Liver (tissue), 9 donors: Measurements from ENCODE around the gene ECHDC3. TPM values are rescaled to one million over a fixed set of nuclear protein-coding genes. Genes with fewer than 3 reads are reported as not detected.

Experiments
- DNase-seq: peaks from one replicate; pipeline ENCODE4 v3.0.0-alpha.2; 2017; ENCODE audit warnings: low spot score
- H3K27ac ChIP-seq, 2 donors: one replicate each; pipeline ENCODE4 v1.7.0; 2013; ENCODE audit warnings: inconsistent platforms in 2 of 2, low read length in 2 of 2, control low read depth in 1 of 2, low read depth in 1 of 2, mild to moderate bottlenecking in 1 of 2
- H3K27me3 ChIP-seq, 4 donors: one replicate each; pipeline versions ENCODE4 v1.6.1 to v1.7.0; 2013; ENCODE audit warnings: low read length in 3 of 4, inconsistent platforms in 1 of 4, mild to moderate bottlenecking in 1 of 4, moderate library complexity in 1 of 4; ENCODE audit not compliant: control insufficient read depth in 4 of 4, insufficient read depth in 4 of 4
- H3K36me3 ChIP-seq, 4 donors: one replicate each; pipeline versions ENCODE4 v1.6.1 to v1.7.0; 2013; ENCODE audit warnings: low read length in 3 of 4, mild to moderate bottlenecking in 3 of 4, low read depth in 1 of 4, moderate library complexity in 1 of 4; ENCODE audit not compliant: control insufficient read depth in 4 of 4, insufficient read depth in 3 of 4
- H3K4me1 ChIP-seq, 4 donors: one replicate each; pipeline versions ENCODE4 v1.6.1 to v1.7.0; 2013; ENCODE audit warnings: low read length in 3 of 4, mild to moderate bottlenecking in 3 of 4, moderate library complexity in 1 of 4; ENCODE audit not compliant: control insufficient read depth in 4 of 4, insufficient read depth in 4 of 4
- H3K4me3 ChIP-seq, 3 donors: one replicate each; pipeline versions ENCODE4 v1.6.1 to v1.7.0; 2013; ENCODE audit warnings: low read length in 3 of 3, control low read depth in 1 of 3, low read depth in 1 of 3, mild to moderate bottlenecking in 1 of 3
- H3K9ac ChIP-seq, 2 donors: one replicate each; pipeline ENCODE4 v1.7.0; 2013; ENCODE audit warnings: low read length in 2 of 2, mild to moderate bottlenecking in 2 of 2, moderate library complexity in 2 of 2, control low read depth in 1 of 2, low read depth in 1 of 2
- H3K9me3 ChIP-seq, 4 donors: one replicate each; pipeline versions ENCODE4 v1.6.1 to v1.7.0; 2013; ENCODE audit warnings: low read length in 3 of 4; ENCODE audit not compliant: control insufficient read depth in 4 of 4
- ATF3 ChIP-seq: IDR thresholded peaks from 2 replicates; pipeline ENCODE4 v1.6.1; 2016; ENCODE audit warnings: antibody characterized with exemption
- EGR1 ChIP-seq, 2 donors: IDR thresholded peaks; 2 replicates each; pipeline ENCODE4 v1.6.1; 2016 to 2018; ENCODE audit warnings: antibody characterized with exemption in 2 of 2, low read depth in 2 of 2
- FOXA1 ChIP-seq: IDR thresholded peaks from 2 replicates; pipeline ENCODE4 v1.6.1; 2016; ENCODE audit warnings: antibody characterized with exemption
- FOXA2 ChIP-seq: IDR thresholded peaks from 2 replicates; pipeline ENCODE4 v1.6.1; 2016; ENCODE audit warnings: antibody characterized with exemption
- GABPA ChIP-seq, 2 donors: IDR thresholded peaks in 1 of 2; conservative IDR thresholded peaks in 1 of 2; 2 replicates each; pipeline ENCODE4 v1.6.1; 2016; ENCODE audit warnings: antibody characterized with exemption in 2 of 2, mild to moderate bottlenecking in 1 of 2, moderate library complexity in 1 of 2
- HNF4A ChIP-seq, 2 donors: conservative IDR thresholded peaks; 2 replicates each; pipeline ENCODE4 v1.6.1; 2016; ENCODE audit warnings: antibody characterized with exemption in 2 of 2, mild to moderate bottlenecking in 2 of 2
- HNF4G ChIP-seq: IDR thresholded peaks from 2 replicates; pipeline ENCODE4 v1.6.1; 2016; ENCODE audit warnings: antibody characterized with exemption
- JUND ChIP-seq, 2 donors: IDR thresholded peaks; 2 replicates each; pipeline ENCODE4 v1.6.1; 2016; ENCODE audit warnings: antibody characterized with exemption in 2 of 2
- MAX ChIP-seq: IDR thresholded peaks from 2 replicates; pipeline ENCODE4 v1.6.1; 2016; ENCODE audit warnings: antibody characterized with exemption
- NR2F2 ChIP-seq: IDR thresholded peaks from 2 replicates; pipeline ENCODE4 v1.6.1; 2016; ENCODE audit warnings: antibody characterized with exemption
- RAD21 ChIP-seq, 2 donors: IDR thresholded peaks; 2 replicates each; pipeline ENCODE4 v1.6.1; 2016; ENCODE audit warnings: antibody characterized with exemption in 2 of 2, mild to moderate bottlenecking in 2 of 2
- RXRA ChIP-seq, 2 donors: IDR thresholded peaks; 2 replicates each; pipeline ENCODE4 v1.6.1; 2017 to 2018; ENCODE audit warnings: antibody characterized with exemption in 2 of 2, mild to moderate bottlenecking in 1 of 2
- SP1 ChIP-seq: IDR thresholded peaks from 2 replicates; pipeline ENCODE4 v1.6.1; 2018; ENCODE audit warnings: antibody characterized with exemption, mild to moderate bottlenecking
- TAF1 ChIP-seq: conservative IDR thresholded peaks from 2 replicates; pipeline ENCODE4 v1.6.1; 2016; ENCODE audit warnings: antibody characterized with exemption, mild to moderate bottlenecking
- YY1 ChIP-seq: IDR thresholded peaks from 2 replicates; pipeline ENCODE4 v1.6.1; 2016; ENCODE audit warnings: antibody characterized with exemption, mild to moderate bottlenecking
- ZBTB33 ChIP-seq: IDR thresholded peaks from 2 replicates; pipeline ENCODE4 v1.6.1; 2016; ENCODE audit warnings: antibody characterized with exemption
- WGBS: extraction: QIAGEN DNeasy Blood & Tissue Kit; methylation state at CpG from one replicate; pipeline ENCODE4 v1.1.7; 2013; 5-methylcytosine and 5-hydroxymethylcytosine counted together
- polyA plus RNA-seq, 2 donors: library from polyadenylated mRNA; stranded (reverse) in 1 of 2; unstranded in 1 of 2; fragments of 200-250 nt in 1 of 2; fragments of >200 nt in 1 of 2; fragmentation: Nextera tagmentation in 1 of 2; extraction: Ambion mirVana in 1 of 2; gene quantifications; one replicate each; pipeline versions ENCODE4 v1.2.1 to v1.2.3, GENCODE V29; 2013 to 2015
- total RNA-seq, 2 donors: library from RNA; depleted of rRNA; stranded (reverse); fragments of >200 nt; gene quantifications; one replicate each; pipeline ENCODE4 v1.2.3, GENCODE V29; 2014
- TF ChIP-seq, protein P1 (sequence below): fragments of 150-350 bp; IDR thresholded peaks from 2 replicates; pipeline ENCODE4 v1.5.1; 2017; ENCODE audit warnings: improper control_type of control experiment, low read depth, low read length; ENCODE audit not compliant: missing input control
- TF ChIP-seq, protein P2 (sequence below): IDR thresholded peaks from 2 replicates; pipeline ENCODE4 v1.6.1; 2016; ENCODE audit warnings: antibody characterized with exemption, mild to moderate bottlenecking
- donor health status: healthy.
- donor health status: healthy.
- donor health status: healthy.
- donor health status: healthy.
- donor health status: healthy.

ECHDC3 gene
- total and polyA plus RNA-seq, 4 donors: 6.1 to 144 (median 97.3) TPM

DNA sequence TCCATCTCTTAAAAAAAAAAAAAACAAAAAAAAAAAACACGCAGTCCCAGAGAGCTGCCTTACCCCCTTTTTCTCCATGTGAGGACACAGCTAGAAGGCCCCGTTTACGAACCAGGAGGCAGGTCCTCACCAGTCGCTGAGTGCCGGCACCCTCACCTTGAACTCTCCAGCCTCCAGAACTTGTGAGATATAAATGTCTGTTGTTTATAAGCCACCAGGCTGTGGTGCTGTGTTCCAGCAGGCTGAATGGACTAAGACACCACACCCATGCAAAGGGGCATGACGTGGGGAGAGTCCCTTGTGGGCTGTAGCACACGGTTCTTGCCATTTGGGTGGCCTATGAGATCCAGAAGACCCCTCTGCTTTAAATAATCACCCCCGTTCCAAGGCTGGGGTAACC, 17.2 kb downstream of the ECHDC3 start:
- H3K4me3 ChIP-seq: no peak overlapping the region
- peaks cover 3 to 21% (median 10%) of the 10 kb centered on the region in 4 donors for H3K4me1 ChIP-seq
- no peak overlapping the region for H3K9ac ChIP-seq
- WGBS: 88% methylated on average over 8 of the region's 8 CpGs
- peaks cover 4 to 34% (median 28%) of the 10 kb centered on the region in 4 donors for H3K36me3 ChIP-seq
- H3K9me3 ChIP-seq: no peaks in the 10 kb centered on the region
- H3K27me3 ChIP-seq: no peaks in the 10 kb centered on the region
- no peak overlapping the region for H3K27ac ChIP-seq
- no peak for DNase-seq
- TF ChIP-seq FOXA2 (no peak), EGR1 (IDR thresholded peaks at IDR 0.05; ENCODE audit: low read depth in 2 of 2) (no peak), MAX (no peak), JUND (IDR thresholded peaks at IDR 0.05) (no peak), RXRA (IDR thresholded peaks at IDR 0.05) (no peak), NR2F2 (no peak), HNF4A (conservative IDR thresholded peaks at IDR 0.05) (no peak), FOXA1 (no peak), TAF1 (no peak), YY1 (no peak), ZBTB33 (no peak), RAD21 (IDR thresholded peaks at IDR 0.05) (no peak), HNF4G (no peak), ATF3 (no peak), GABPA (IDR thresholded peaks at IDR 0.05 in 1 of 2, conservative IDR thresholded peaks at IDR 0.05 in 1 of 2) (no peak)
- TF ChIP-seq, protein P1, sequence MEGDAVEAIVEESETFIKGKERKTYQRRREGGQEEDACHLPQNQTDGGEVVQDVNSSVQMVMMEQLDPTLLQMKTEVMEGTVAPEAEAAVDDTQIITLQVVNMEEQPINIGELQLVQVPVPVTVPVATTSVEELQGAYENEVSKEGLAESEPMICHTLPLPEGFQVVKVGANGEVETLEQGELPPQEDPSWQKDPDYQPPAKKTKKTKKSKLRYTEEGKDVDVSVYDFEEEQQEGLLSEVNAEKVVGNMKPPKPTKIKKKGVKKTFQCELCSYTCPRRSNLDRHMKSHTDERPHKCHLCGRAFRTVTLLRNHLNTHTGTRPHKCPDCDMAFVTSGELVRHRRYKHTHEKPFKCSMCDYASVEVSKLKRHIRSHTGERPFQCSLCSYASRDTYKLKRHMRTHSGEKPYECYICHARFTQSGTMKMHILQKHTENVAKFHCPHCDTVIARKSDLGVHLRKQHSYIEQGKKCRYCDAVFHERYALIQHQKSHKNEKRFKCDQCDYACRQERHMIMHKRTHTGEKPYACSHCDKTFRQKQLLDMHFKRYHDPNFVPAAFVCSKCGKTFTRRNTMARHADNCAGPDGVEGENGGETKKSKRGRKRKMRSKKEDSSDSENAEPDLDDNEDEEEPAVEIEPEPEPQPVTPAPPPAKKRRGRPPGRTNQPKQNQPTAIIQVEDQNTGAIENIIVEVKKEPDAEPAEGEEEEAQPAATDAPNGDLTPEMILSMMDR: no peak
- TF ChIP-seq, protein P2, sequence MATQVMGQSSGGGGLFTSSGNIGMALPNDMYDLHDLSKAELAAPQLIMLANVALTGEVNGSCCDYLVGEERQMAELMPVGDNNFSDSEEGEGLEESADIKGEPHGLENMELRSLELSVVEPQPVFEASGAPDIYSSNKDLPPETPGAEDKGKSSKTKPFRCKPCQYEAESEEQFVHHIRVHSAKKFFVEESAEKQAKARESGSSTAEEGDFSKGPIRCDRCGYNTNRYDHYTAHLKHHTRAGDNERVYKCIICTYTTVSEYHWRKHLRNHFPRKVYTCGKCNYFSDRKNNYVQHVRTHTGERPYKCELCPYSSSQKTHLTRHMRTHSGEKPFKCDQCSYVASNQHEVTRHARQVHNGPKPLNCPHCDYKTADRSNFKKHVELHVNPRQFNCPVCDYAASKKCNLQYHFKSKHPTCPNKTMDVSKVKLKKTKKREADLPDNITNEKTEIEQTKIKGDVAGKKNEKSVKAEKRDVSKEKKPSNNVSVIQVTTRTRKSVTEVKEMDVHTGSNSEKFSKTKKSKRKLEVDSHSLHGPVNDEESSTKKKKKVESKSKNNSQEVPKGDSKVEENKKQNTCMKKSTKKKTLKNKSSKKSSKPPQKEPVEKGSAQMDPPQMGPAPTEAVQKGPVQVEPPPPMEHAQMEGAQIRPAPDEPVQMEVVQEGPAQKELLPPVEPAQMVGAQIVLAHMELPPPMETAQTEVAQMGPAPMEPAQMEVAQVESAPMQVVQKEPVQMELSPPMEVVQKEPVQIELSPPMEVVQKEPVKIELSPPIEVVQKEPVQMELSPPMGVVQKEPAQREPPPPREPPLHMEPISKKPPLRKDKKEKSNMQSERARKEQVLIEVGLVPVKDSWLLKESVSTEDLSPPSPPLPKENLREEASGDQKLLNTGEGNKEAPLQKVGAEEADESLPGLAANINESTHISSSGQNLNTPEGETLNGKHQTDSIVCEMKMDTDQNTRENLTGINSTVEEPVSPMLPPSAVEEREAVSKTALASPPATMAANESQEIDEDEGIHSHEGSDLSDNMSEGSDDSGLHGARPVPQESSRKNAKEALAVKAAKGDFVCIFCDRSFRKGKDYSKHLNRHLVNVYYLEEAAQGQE: no peak

DNA sequence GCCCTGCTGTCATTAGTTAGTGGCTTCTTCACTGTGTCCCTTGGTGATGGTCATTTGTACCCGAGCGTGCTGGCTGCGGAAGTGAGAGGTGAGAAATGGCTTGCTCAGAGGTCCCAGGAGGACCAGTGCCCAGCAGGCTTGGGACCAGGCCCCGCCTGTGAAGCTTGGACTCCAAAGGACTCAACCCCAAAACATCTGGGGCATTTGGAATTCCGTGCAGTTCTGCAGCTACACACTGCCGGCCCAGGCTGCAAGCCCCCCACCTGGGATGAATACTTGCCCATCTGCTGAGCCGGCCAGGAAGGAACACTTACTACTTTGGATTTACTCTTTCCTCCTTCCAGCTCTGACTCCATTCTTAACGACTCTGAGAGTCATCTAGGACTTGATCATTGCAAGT, 18.0 kb downstream of the ECHDC3 start:
- H3K36me3 ChIP-seq: peaks cover 7 to 34% (median 31%) of the 10 kb centered on the region in 4 donors
- H3K4me3 ChIP-seq: no peak overlapping the region
- no peak for DNase-seq
- H3K27me3 ChIP-seq: no peaks in the 10 kb centered on the region
- 93% methylated on average over 8 of the region's 8 CpGs for WGBS
- TF ChIP-seq YY1 (no peak), JUND (IDR thresholded peaks at IDR 0.05) (no peak), HNF4A (conservative IDR thresholded peaks at IDR 0.05) (no peak), RXRA (IDR thresholded peaks at IDR 0.05) (no peak), EGR1 (IDR thresholded peaks at IDR 0.05; ENCODE audit: low read depth in 2 of 2) (no peak), NR2F2 (no peak), TAF1 (no peak), FOXA2 (no peak), HNF4G (no peak), SP1 (no peak), GABPA (IDR thresholded peaks at IDR 0.05 in 1 of 2, conservative IDR thresholded peaks at IDR 0.05 in 1 of 2) (no peak)
- TF ChIP-seq, protein P2: no peak
- peaks cover 3 to 17% (median 10%) of the 10 kb centered on the region in 4 donors for H3K4me1 ChIP-seq
- H3K9me3 ChIP-seq: no peaks in the 10 kb centered on the region
- H3K9ac ChIP-seq: no peak overlapping the region
- no peak overlapping the region for H3K27ac ChIP-seq
